Measurements from ENCODE around the gene DIAPH1.

DIAPH1 gene

GRCh38 chr5:141510850-141511601 lies 107.8 kb downstream of the DIAPH1 start:
- peak; percentile 88 for FAIRE-seq
- no peak for DNase-seq (ENCODE audit: extremely low spot score, insufficient read length, low read depth)

GRCh38 chr5:141510160-141510559 lies 108.6 kb downstream of the DIAPH1 start:
- no peak for DNase-seq (ENCODE audit: extremely low spot score, insufficient read length, low read depth)
- no peak for FAIRE-seq

- DNase-seq (ENCODE audit: extremely low spot score, insufficient read length, low read depth) (no peak), FAIRE-seq (peak; percentile 75)
These were observed 109.8 kb downstream of the DIAPH1 start for GRCh38 chr5:141508798-141509611.

- FAIRE-seq: peak; percentile 56
These were observed 110.4 kb downstream of the DIAPH1 start for GRCh38 chr5:141508440-141508797.

GRCh38 chr5:141507387-141508091 lies 111.3 kb downstream of the DIAPH1 start:
- FAIRE-seq (peak; percentile 83), DNase-seq (ENCODE audit: extremely low spot score, insufficient read length, low read depth) (no peak)

More at GRCh38 chr5:141508440-141508797, 110.4 kb downstream of the DIAPH1 start:
- DNase-seq (ENCODE audit: extremely low spot score, insufficient read length, low read depth): no peak

- DNase-seq (ENCODE audit: extremely low spot score, insufficient read length, low read depth) (no peak), FAIRE-seq (no peak)
These were observed 112.2 kb downstream of the DIAPH1 start for GRCh38 chr5:141506381-141507155.

- no peak for DNase-seq (ENCODE audit: extremely low spot score, insufficient read length, low read depth)
- FAIRE-seq: no peak
These were observed 114.6 kb downstream of the DIAPH1 start for GRCh38 chr5:141504216-141504615.

GRCh38 chr5:141503681-141504080 lies 115.1 kb downstream of the DIAPH1 start:
- FAIRE-seq (no peak), DNase-seq (ENCODE audit: extremely low spot score, insufficient read length, low read depth) (no peak)

- no peak for DNase-seq (ENCODE audit: extremely low spot score, insufficient read length, low read depth)
- FAIRE-seq: no peak
These were observed 117.0 kb downstream of the DIAPH1 start for GRCh38 chr5:141501761-141502160.

GRCh38 chr5:141496038-141496437 lies 122.8 kb downstream of the DIAPH1 start:
- FAIRE-seq (no peak), DNase-seq (ENCODE audit: extremely low spot score, insufficient read length, low read depth) (no peak)

- DNase-seq (ENCODE audit: extremely low spot score, insufficient read length, low read depth) (no peak), FAIRE-seq (no peak)
These were observed 123.4 kb downstream of the DIAPH1 start for GRCh38 chr5:141495453-141495811.

- FAIRE-seq (no peak), DNase-seq (ENCODE audit: extremely low spot score, insufficient read length, low read depth) (no peak)
These were observed 123.9 kb downstream of the DIAPH1 start for GRCh38 chr5:141494761-141495452.

GRCh38 chr5:141493500-141494422 lies 125.0 kb downstream of the DIAPH1 start:
- DNase-seq (ENCODE audit: extremely low spot score, insufficient read length, low read depth) (no peak), FAIRE-seq (no peak)

GRCh38 chr5:141492168-141492885 lies 126.5 kb downstream of the DIAPH1 start:
- DNase-seq (ENCODE audit: extremely low spot score, insufficient read length, low read depth) (no peak), FAIRE-seq (no peak)

- no peak for FAIRE-seq
- DNase-seq (ENCODE audit: extremely low spot score, insufficient read length, low read depth): no peak
These were observed 127.3 kb downstream of the DIAPH1 start for GRCh38 chr5:141491323-141492167.

GRCh38 chr5:141490771-141491170 lies 128.0 kb downstream of the DIAPH1 start:
- FAIRE-seq (no peak), DNase-seq (ENCODE audit: extremely low spot score, insufficient read length, low read depth) (no peak)

GRCh38 chr5:141490271-141490670 lies 128.5 kb downstream of the DIAPH1 start:
- no peak for DNase-seq (ENCODE audit: extremely low spot score, insufficient read length, low read depth)

More at GRCh38 chr5:141490271-141490670, 128.5 kb downstream of the DIAPH1 start:
- no peak for FAIRE-seq
